Astrocyte of the cerebellum (primary cell): ENCODE results near the gene EZR.

Experiments
- DNase-seq: peaks from one replicate; pipeline ENCODE4 v3.0.0-alpha.2; 2011; ENCODE audit warnings: low read depth
- H3K4me3 ChIP-seq: 2 replicates; pipeline ENCODE4 v1.5.1; 2011; ENCODE audit warnings: mild to moderate bottlenecking, low read depth, low read length, moderate library complexity
- CTCF ChIP-seq: IDR thresholded peaks from 2 replicates; pipeline ENCODE4 v1.5.1; 2012; ENCODE audit warnings: low read length, low read depth, moderate library complexity, mild to moderate bottlenecking; ENCODE audit errors: missing control alignments
- in situ Hi-C: cut with HindIII; loops from 2 replicates; pipeline ENCODE4 v1.10.0; 2017; ENCODE audit warnings: low sequenced_read_pairs

The EZR gene

GRCh38 chr6:158760618-158761250 is 58.4 kb downstream of the EZR start:
- in situ Hi-C loops: no loop called here

GRCh38 chr6:158759966-158760617 is 59.1 kb downstream of the EZR start:
- no peak overlapping the region for H3K4me3 ChIP-seq
- no peak for DNase-seq
- in situ Hi-C loops: loop anchor here (5.0 kb wide), 1 partner anchor 53 kb away; no protein-coding TSS in a partner anchor
- no peak for TF ChIP-seq CTCF

More at GRCh38 chr6:158760618-158761250, 58.4 kb downstream of the EZR start:
- H3K4me3 ChIP-seq: no peak overlapping the region
- no peak for DNase-seq
- no peak for TF ChIP-seq CTCF

GRCh38 chr6:158758941-158759479 is 60.2 kb downstream of the EZR start:
- DNase-seq: no peak
- TF ChIP-seq CTCF: no peak
- in situ Hi-C loops: loop anchor here (5.0 kb wide), 1 partner anchor 52 kb away; no protein-coding TSS in a partner anchor
- H3K4me3 ChIP-seq: no peak overlapping the region

- no peak for TF ChIP-seq CTCF
- H3K4me3 ChIP-seq: no peak overlapping the region
- in situ Hi-C loops: loop anchor here (5.0 kb wide), 1 partner anchor 51 kb away; no protein-coding TSS in a partner anchor
- no peak for DNase-seq
Measured at GRCh38 chr6:158758451-158758860, 60.7 kb downstream of the EZR start.

- in situ Hi-C loops: loop anchor here (5.0 kb wide), 1 partner anchor 50 kb away; no protein-coding TSS in a partner anchor
- no peak for TF ChIP-seq CTCF
- no peak overlapping the region for H3K4me3 ChIP-seq
- no peak for DNase-seq
Measured at GRCh38 chr6:158757753-158758090, 61.4 kb downstream of the EZR start.

- in situ Hi-C loops: loop anchor here (5.0 kb wide), 1 partner anchor 50 kb away; no protein-coding TSS in a partner anchor
- DNase-seq: no peak
- TF ChIP-seq CTCF: no peak
- H3K4me3 ChIP-seq: no peak overlapping the region
Measured at GRCh38 chr6:158756977-158757752, 62.0 kb downstream of the EZR start.
